OCI-LY1 (cell line): Measurements from ENCODE around the gene TMC4.

Source experiments
- EZH2 ChIP-seq: fragments of 200-600 bp; sonication (generic), shearing (Covaris generic); IDR thresholded peaks from 2 replicates; pipeline ENCODE4 v1.8.0; 2017; ENCODE audit warnings: borderline replicate concordance, mixed run types, mild to moderate bottlenecking, antibody characterized with exemption, low read length, moderate library complexity, mixed read lengths
- TF ChIP-seq, protein P1 (sequence below): fragments of 200-600 bp; sonication (generic), shearing (Covaris generic); IDR thresholded peaks from 2 replicates; pipeline ENCODE4 v1.5.1; 2017; ENCODE audit warnings: mild to moderate bottlenecking, antibody characterized with exemption, low read length, moderate library complexity, mixed read lengths

DNA sequence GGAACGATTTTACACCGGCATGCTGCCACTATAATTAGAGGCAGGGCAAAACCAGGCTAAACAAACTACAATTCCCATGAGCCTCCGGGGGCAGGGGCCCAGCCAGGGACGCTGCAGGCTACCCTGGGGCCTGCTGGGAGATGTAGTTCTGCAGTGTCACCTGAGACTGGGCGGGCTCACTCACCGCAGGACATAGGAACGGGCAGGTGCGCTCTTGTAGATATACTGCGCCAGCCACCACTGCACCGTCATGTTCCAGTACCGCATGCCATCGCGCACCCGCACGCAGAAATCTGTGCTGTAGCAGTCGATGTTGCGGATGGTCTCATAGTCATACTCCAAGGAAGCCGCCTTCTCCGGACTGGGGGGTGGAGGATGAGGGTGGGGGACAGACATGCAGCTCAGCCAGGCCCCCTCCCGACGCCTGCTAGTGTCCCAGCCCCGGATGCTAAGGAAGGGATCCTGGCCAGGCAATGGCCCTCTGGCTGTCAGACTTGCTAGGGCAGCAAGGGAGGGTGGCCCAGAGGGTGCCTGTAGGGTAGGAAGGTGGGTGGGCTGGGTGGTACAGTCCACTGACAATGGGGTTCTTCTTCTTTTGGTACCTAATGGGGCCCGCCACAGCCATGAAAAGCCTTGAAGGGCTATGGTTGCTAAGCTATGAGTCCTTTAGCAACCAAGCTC is 5.8 kb upstream of the TMC4 start:
- TF ChIP-seq, protein P1, sequence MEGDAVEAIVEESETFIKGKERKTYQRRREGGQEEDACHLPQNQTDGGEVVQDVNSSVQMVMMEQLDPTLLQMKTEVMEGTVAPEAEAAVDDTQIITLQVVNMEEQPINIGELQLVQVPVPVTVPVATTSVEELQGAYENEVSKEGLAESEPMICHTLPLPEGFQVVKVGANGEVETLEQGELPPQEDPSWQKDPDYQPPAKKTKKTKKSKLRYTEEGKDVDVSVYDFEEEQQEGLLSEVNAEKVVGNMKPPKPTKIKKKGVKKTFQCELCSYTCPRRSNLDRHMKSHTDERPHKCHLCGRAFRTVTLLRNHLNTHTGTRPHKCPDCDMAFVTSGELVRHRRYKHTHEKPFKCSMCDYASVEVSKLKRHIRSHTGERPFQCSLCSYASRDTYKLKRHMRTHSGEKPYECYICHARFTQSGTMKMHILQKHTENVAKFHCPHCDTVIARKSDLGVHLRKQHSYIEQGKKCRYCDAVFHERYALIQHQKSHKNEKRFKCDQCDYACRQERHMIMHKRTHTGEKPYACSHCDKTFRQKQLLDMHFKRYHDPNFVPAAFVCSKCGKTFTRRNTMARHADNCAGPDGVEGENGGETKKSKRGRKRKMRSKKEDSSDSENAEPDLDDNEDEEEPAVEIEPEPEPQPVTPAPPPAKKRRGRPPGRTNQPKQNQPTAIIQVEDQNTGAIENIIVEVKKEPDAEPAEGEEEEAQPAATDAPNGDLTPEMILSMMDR, result no peak
- no peak for TF ChIP-seq EZH2
